GM12878 (cell line): ENCODE results near the gene PLXDC1. TPM values are rescaled to one million over a fixed set of nuclear protein-coding genes. Genes with fewer than 3 reads are reported as not detected.

Experiments
- CEBPZ ChIP-seq: fragments of 150-350 bp; IDR thresholded peaks from 2 replicates; pipeline ENCODE4 v1.6.1; 2016; ENCODE audit warnings: low read depth, low read length
- FOXM1 ChIP-seq: IDR thresholded peaks from 2 replicates; pipeline ENCODE4 v1.6.1; 2012; ENCODE audit warnings: low read depth, mild to moderate bottlenecking, inconsistent platforms, low read length, moderate library complexity
- JUNB ChIP-seq: IDR thresholded peaks from 2 replicates; pipeline ENCODE4 v1.6.1; 2016; ENCODE audit warnings: antibody characterized with exemption, mild to moderate bottlenecking
- POLR2A ChIP-seq: IDR thresholded peaks from 2 replicates; pipeline ENCODE4 v1.6.1; 2011; ENCODE audit warnings: low read depth, mild to moderate bottlenecking, low read length
- RUNX3 ChIP-seq: IDR thresholded peaks from 2 replicates; pipeline ENCODE4 v1.6.1; 2012; ENCODE audit warnings: low read length, inconsistent platforms
- STAT3 ChIP-seq: IDR thresholded peaks from 2 replicates; pipeline ENCODE4 v1.6.1; 2011; ENCODE audit warnings: low read depth, low read length, improper control_type of control experiment
- TAF1 ChIP-seq: IDR thresholded peaks from 2 replicates; pipeline ENCODE4 v1.6.1; 2011; ENCODE audit warnings: mild to moderate bottlenecking, low read depth, low read length, borderline replicate concordance
- YY1 ChIP-seq: IDR thresholded peaks from 2 replicates; pipeline ENCODE4 v1.6.1; 2011; ENCODE audit warnings: low read depth, mild to moderate bottlenecking, low read length
- polyA plus RNA-seq, 11 experiments: library from polyadenylated mRNA; depleted of rRNA in 4 of 11; unstranded in 6 of 11; stranded (reverse) in 5 of 11; fragments of >200 nt; fragmentation: Nextera tagmentation in 4 of 11; fragmentation: Illumina TruSeq in 1 of 11; extraction: Ambion mirVana in 4 of 11; extraction: Trizol in 1 of 11; gene quantifications; 1 replicate in 1 of 11; 2 replicates in 10 of 11; pipeline versions ENCODE4 v1.2.1 to v1.2.3, GENCODE V29; 2011 to 2016; ENCODE audit warnings: inconsistent platforms in 2 of 11, missing spikeins in 2 of 11, low read depth in 1 of 11
- total RNA-seq, 4 experiments: library from RNA; depleted of rRNA in 3 of 4; stranded (reverse); fragments of >200 nt in 3 of 4; fragmentation: Illumina TruSeq in 1 of 4; extraction: Trizol in 1 of 4; gene quantifications; 2 replicates each; pipeline versions ENCODE4 v1.2.1 to v1.2.3, GENCODE V29; 2013 to 2021
- TF ChIP-seq, protein P1 (sequence below): fragments of 450-650 bp; IDR thresholded peaks from 2 replicates; pipeline ENCODE4 v1.6.1; 2017; ENCODE audit warnings: antibody characterized with exemption, mild to moderate bottlenecking, moderate library complexity
- TF ChIP-seq, protein P2 (sequence below): fragments of 450-650 bp; IDR thresholded peaks from 2 replicates; pipeline ENCODE4 v1.6.1; 2017; ENCODE audit warnings: mild to moderate bottlenecking, moderate library complexity
- TF ChIP-seq, protein P3 (sequence below): fragments of 450-650 bp; formaldehyde crosslinking; IDR thresholded peaks from 2 replicates; pipeline ENCODE4 v1.4.0; 2020; ENCODE audit warnings: mild to moderate bottlenecking, moderate library complexity
- TF ChIP-seq, protein P4 (sequence below): fragments of 450-650 bp; IDR thresholded peaks from 2 replicates; pipeline ENCODE4 v1.6.1; 2016; ENCODE audit warnings: mild to moderate bottlenecking

Gene PLXDC1
- total and polyA plus RNA-seq, 10 of the 15 experiments (the other 5 are each of a cell fraction or from before 2014, with no cell fraction given) = 0.03 to 0.30 (median 0.22) TPM; not detected in 7

- TF ChIP-seq, protein P1, sequence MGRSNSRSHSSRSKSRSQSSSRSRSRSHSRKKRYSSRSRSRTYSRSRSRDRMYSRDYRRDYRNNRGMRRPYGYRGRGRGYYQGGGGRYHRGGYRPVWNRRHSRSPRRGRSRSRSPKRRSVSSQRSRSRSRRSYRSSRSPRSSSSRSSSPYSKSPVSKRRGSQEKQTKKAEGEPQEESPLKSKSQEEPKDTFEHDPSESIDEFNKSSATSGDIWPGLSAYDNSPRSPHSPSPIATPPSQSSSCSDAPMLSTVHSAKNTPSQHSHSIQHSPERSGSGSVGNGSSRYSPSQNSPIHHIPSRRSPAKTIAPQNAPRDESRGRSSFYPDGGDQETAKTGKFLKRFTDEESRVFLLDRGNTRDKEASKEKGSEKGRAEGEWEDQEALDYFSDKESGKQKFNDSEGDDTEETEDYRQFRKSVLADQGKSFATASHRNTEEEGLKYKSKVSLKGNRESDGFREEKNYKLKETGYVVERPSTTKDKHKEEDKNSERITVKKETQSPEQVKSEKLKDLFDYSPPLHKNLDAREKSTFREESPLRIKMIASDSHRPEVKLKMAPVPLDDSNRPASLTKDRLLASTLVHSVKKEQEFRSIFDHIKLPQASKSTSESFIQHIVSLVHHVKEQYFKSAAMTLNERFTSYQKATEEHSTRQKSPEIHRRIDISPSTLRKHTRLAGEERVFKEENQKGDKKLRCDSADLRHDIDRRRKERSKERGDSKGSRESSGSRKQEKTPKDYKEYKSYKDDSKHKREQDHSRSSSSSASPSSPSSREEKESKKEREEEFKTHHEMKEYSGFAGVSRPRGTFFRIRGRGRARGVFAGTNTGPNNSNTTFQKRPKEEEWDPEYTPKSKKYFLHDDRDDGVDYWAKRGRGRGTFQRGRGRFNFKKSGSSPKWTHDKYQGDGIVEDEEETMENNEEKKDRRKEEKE = no peak
- TF ChIP-seq FOXM1 (0 out of 2 replicates have a peak, but pooled peaks have one; percentile 33), POLR2A (no peak), RUNX3 (0 out of 2 replicates have a peak, but pooled peaks have one; percentile 18), TAF1 (no peak), STAT3 (no peak), CEBPZ (no peak), YY1 (0 out of 2 replicates have a peak, but pooled peaks have one; percentile 24), JUNB (no peak)
- TF ChIP-seq, protein P2, sequence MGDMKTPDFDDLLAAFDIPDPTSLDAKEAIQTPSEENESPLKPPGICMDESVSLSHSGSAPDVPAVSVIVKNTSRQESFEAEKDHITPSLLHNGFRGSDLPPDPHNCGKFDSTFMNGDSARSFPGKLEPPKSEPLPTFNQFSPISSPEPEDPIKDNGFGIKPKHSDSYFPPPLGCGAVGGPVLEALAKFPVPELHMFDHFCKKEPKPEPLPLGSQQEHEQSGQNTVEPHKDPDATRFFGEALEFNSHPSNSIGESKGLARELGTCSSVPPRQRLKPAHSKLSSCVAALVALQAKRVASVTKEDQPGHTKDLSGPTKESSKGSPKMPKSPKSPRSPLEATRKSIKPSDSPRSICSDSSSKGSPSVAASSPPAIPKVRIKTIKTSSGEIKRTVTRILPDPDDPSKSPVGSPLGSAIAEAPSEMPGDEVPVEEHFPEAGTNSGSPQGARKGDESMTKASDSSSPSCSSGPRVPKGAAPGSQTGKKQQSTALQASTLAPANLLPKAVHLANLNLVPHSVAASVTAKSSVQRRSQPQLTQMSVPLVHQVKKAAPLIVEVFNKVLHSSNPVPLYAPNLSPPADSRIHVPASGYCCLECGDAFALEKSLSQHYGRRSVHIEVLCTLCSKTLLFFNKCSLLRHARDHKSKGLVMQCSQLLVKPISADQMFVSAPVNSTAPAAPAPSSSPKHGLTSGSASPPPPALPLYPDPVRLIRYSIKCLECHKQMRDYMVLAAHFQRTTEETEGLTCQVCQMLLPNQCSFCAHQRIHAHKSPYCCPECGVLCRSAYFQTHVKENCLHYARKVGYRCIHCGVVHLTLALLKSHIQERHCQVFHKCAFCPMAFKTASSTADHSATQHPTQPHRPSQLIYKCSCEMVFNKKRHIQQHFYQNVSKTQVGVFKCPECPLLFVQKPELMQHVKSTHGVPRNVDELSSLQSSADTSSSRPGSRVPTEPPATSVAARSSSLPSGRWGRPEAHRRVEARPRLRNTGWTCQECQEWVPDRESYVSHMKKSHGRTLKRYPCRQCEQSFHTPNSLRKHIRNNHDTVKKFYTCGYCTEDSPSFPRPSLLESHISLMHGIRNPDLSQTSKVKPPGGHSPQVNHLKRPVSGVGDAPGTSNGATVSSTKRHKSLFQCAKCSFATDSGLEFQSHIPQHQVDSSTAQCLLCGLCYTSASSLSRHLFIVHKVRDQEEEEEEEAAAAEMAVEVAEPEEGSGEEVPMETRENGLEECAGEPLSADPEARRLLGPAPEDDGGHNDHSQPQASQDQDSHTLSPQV = no peak
- TF ChIP-seq, protein P3, sequence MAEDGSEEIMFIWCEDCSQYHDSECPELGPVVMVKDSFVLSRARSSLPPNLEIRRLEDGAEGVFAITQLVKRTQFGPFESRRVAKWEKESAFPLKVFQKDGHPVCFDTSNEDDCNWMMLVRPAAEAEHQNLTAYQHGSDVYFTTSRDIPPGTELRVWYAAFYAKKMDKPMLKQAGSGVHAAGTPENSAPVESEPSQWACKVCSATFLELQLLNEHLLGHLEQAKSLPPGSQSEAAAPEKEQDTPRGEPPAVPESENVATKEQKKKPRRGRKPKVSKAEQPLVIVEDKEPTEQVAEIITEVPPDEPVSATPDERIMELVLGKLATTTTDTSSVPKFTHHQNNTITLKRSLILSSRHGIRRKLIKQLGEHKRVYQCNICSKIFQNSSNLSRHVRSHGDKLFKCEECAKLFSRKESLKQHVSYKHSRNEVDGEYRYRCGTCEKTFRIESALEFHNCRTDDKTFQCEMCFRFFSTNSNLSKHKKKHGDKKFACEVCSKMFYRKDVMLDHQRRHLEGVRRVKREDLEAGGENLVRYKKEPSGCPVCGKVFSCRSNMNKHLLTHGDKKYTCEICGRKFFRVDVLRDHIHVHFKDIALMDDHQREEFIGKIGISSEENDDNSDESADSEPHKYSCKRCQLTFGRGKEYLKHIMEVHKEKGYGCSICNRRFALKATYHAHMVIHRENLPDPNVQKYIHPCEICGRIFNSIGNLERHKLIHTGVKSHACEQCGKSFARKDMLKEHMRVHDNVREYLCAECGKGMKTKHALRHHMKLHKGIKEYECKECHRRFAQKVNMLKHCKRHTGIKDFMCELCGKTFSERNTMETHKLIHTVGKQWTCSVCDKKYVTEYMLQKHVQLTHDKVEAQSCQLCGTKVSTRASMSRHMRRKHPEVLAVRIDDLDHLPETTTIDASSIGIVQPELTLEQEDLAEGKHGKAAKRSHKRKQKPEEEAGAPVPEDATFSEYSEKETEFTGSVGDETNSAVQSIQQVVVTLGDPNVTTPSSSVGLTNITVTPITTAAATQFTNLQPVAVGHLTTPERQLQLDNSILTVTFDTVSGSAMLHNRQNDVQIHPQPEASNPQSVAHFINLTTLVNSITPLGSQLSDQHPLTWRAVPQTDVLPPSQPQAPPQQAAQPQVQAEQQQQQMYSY (CRISPR knock-in tag) = no peak
- TF ChIP-seq, protein P4, sequence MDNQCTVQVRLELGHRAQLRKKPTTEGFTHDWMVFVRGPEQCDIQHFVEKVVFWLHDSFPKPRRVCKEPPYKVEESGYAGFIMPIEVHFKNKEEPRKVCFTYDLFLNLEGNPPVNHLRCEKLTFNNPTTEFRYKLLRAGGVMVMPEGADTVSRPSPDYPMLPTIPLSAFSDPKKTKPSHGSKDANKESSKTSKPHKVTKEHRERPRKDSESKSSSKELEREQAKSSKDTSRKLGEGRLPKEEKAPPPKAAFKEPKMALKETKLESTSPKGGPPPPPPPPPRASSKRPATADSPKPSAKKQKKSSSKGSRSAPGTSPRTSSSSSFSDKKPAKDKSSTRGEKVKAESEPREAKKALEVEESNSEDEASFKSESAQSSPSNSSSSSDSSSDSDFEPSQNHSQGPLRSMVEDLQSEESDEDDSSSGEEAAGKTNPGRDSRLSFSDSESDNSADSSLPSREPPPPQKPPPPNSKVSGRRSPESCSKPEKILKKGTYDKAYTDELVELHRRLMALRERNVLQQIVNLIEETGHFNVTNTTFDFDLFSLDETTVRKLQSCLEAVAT = no peak
Observed at GRCh38 chr17:39174920-39175694, 23.7 kb upstream of the PLXDC1 start (continued).
